ENCODE data around the gene FAM227B.

The FAM227B gene

DNA sequence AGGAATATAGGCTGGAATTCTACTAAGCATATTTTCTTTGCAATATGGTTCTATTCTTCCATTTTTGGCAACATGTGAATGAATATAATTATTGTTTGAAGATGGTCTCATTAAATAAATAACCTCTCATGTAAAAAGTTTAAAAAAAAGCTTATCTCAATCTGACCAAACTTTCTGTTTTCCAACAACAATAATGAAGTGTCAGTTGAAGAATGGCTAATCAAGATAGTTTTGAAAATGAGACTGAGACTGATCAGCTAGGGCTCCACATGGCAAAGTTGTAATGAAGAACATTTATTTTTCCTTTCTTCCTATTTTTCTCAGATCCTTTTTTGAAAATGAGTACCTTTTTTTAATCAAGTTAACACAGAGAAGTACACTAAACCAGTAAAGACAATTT is 333.1 kb downstream of the FAM227B start:
- Mint-ChIP-seq H3K4me1 (peaks cover 0 to 4% of the 10 kb centered on the region in 2 donors), H3K27me3 (no peaks in the 10 kb centered on the region), H3K9me3 (no peaks in the 10 kb centered on the region), H3K36me3 (peaks cover 29 to 58% of the 10 kb centered on the region in 2 donors), H3K27ac (no peak overlapping the region), H3K4me3 (no peak overlapping the region)
- DNase-seq (no peak), ATAC-seq (replicated peaks) (no peak)

DNA sequence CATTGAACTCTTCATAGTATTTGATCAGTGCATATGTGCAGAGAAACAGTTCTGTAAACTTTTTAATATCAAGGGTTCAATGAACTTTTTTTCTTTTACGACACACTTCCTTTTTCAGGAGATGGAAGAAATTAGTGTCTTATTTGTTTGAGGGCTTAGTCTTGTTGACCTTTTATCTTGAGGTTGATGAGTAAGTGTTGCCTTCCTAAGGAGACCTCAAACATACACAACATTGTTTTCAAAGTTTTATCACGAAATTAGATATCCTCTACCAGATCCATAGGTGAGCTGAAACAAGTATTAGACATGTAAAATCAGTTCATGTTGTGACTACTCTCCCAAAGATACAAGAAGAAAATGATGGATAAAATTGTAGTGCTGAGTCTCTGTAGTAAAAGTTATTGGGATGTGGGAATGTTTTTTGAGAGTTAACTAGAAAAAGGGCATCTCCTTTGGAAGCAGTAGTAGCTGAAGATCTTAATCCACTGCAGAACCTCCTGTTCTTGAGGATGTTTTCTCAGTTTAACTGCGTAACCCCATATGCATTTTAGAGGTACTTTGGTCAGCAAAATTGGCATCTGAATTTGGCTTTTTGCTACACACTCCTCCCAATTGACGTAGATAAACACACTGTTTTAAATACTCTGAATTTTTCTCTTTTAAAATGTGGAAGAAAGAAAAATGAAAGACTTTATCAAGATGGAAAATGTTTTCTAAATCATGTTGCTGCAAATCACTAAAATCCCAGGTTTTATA is 333.8 kb downstream of the FAM227B start:
- Mint-ChIP-seq H3K36me3 (peaks cover 32 to 58% of the 10 kb centered on the region in 2 donors), H3K27ac (no peak overlapping the region), H3K27me3 (no peaks in the 10 kb centered on the region), H3K4me1 (peaks cover 0 to 4% of the 10 kb centered on the region in 2 donors), H3K9me3 (no peaks in the 10 kb centered on the region), H3K4me3 (no peak overlapping the region)
- DNase-seq (no peak), ATAC-seq (replicated peaks) (peak; percentile 84 to 89)

DNA sequence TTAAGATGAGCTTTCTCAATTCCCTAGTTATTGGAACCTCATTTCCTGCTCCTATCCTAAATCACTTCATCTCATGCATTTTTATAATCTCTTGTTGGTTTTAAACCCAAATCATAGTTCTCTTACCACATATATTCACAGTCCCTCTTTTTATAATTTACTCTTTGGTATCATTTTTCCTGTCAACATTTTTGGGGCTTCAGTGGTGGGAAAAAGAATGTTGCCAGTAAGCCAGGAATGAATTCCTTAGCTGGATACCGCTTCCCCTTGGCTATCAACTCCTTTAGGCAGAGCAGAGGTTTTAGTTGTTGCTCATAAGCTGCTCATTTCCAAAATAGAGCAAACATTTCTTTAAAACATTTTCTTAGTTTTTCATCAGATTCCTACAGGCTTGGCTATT is 338.3 kb downstream of the FAM227B start:
- peaks cover 0 to 4% of the 10 kb centered on the region in 2 donors for H3K4me1 Mint-ChIP-seq
- H3K27me3 Mint-ChIP-seq, result no peaks in the 10 kb centered on the region
- DNase-seq (no peak), ATAC-seq (replicated peaks) (no peak)
- peaks cover 44 to 47% of the 10 kb centered on the region in 2 donors for H3K36me3 Mint-ChIP-seq
- H3K4me3 Mint-ChIP-seq, result no peak overlapping the region
- H3K27ac Mint-ChIP-seq, result no peak overlapping the region
- H3K9me3 Mint-ChIP-seq, result no peaks in the 10 kb centered on the region

DNA sequence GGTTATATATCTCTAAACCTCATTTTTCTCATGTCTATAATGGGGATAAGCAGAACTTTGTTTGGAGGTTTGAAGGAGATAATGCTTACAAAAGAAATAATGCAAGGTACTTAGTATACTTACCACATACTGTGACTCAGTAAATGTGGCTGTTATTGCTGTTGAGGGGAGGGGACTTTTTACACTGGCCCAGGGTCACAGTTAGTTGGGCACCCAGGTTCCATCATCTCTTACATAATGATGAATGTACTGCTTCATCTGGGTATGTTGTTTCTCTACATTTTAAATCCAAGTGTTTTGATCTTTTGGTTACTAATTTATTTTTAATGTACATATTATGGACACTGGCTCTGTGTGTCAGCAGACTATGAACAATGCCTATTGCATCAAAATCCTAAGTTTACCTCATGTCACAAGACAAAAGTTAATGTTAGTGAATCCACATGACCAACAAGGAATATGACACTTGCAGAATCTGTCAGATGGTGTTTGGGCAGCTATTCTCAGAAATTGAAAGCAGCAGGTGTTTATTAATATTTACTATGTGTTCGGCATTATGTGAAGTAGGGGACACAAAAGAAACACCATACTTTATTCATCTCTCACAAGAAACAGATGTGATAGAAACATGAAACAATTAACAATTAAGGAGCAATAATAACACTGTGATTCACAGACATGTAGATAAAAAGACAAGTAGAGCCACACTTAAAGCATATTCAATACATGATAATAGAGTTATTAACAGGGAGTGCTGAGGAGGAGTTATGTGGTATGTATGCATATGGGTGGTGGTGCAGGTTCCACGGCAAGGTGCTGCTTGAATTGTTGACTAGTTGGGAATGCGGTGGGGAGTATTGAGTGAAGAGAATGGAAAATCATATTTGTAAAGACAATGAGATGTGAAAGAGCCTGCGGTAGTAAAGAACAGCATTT is 340.8 kb downstream of the FAM227B start:
- ATAC-seq (replicated peaks) (no peak), DNase-seq (no peak)
- no peak overlapping the region for H3K27ac Mint-ChIP-seq
- no peak overlapping the region for H3K4me3 Mint-ChIP-seq
- no peaks in the 10 kb centered on the region for H3K4me1 Mint-ChIP-seq
- no peaks in the 10 kb centered on the region for H3K27me3 Mint-ChIP-seq
- no peaks in the 10 kb centered on the region for H3K9me3 Mint-ChIP-seq
- peaks cover 28 to 39% of the 10 kb centered on the region in 2 donors for H3K36me3 Mint-ChIP-seq

DNA sequence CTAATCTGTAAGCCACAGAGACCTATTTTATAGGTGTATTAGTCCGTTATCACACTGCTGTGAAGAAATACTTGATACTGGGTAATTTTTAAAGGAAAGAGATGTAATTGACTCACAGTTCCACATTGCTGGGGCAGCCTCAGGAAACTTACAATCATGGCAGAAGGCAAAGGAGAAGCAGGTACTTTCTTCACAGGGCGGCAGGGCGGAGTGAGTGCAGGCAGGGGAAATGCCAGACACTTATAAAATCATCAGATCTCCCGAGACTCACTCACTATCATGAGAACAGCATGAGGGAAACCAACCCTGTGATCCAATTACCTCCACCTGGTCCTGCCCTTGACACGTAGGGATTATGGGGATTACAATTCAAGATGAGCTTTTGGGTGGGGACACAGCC is 341.9 kb downstream of the FAM227B start:
- no peak for ATAC-seq (replicated peaks)
- DNase-seq, result no peak
- H3K27me3 Mint-ChIP-seq, result no peaks in the 10 kb centered on the region
- peaks cover 23 to 32% of the 10 kb centered on the region in 2 donors for H3K36me3 Mint-ChIP-seq
- no peaks in the 10 kb centered on the region for H3K4me1 Mint-ChIP-seq
- H3K9me3 Mint-ChIP-seq, result no peaks in the 10 kb centered on the region
- no peak overlapping the region for H3K4me3 Mint-ChIP-seq
- H3K27ac Mint-ChIP-seq, result no peak overlapping the region
